MM.1S (cell line): Measurements from ENCODE around the gene ID2.

Source experiments
- DNase-seq: peaks from one replicate; pipeline ENCODE4 v3.0.0-alpha.2; 2015
- H2AFZ ChIP-seq: fragments of 300-600 bp; sonication (generic); 2 replicates; pipeline ENCODE4 v1.6.0; 2016; ENCODE audit warnings: antibody characterized with exemption, low read length
- H3F3A ChIP-seq: fragments of 300-600 bp; sonication (generic); 2 replicates; pipeline ENCODE4 v1.6.1; 2016; ENCODE audit warnings: mild to moderate bottlenecking, antibody characterized with exemption, low read length, moderate library complexity, mixed read lengths; ENCODE audit not compliant: insufficient read depth
- H3K27ac ChIP-seq: fragments of 300-600 bp; sonication (generic); 2 replicates; pipeline ENCODE4 v1.5.1; 2016; ENCODE audit warnings: mild to moderate bottlenecking, low read length
- H3K27me3 ChIP-seq: fragments of 300-600 bp; sonication (generic); replicated peaks from 2 replicates; pipeline ENCODE4 v1.6.0; 2016; ENCODE audit warnings: low read length; ENCODE audit not compliant: insufficient read depth
- H3K36me3 ChIP-seq: fragments of 300-600 bp; sonication (generic); replicated peaks from 2 replicates; pipeline ENCODE4 v1.6.1; 2016; ENCODE audit warnings: mild to moderate bottlenecking, low read length, mixed read lengths; ENCODE audit not compliant: insufficient read depth
- H3K4me1 ChIP-seq: fragments of 300-600 bp; sonication (generic); 2 replicates; pipeline ENCODE4 v1.6.1; 2016; ENCODE audit warnings: low read length, mixed read lengths
- H3K4me2 ChIP-seq: fragments of 300-600 bp; sonication (generic); 2 replicates; pipeline ENCODE4 v1.6.0; 2016; ENCODE audit warnings: low read depth, low read length
- H3K4me3 ChIP-seq: fragments of 300-600 bp; sonication (generic); 2 replicates; pipeline ENCODE4 v1.5.1; 2016; ENCODE audit warnings: low read length, mixed read lengths
- H3K79me2 ChIP-seq: fragments of 300-600 bp; sonication (generic); 2 replicates; pipeline ENCODE4 v1.6.1; 2016; ENCODE audit warnings: mixed run types, low read length, mixed read lengths
- H3K9ac ChIP-seq: fragments of 300-600 bp; sonication (generic); 2 replicates; pipeline ENCODE4 v1.6.1; 2016; ENCODE audit warnings: low read length, mixed read lengths
- H3K9me2 ChIP-seq: fragments of 300-600 bp; sonication (generic); replicated peaks from 2 replicates; pipeline ENCODE4 v1.6.1; 2016; ENCODE audit warnings: mild to moderate bottlenecking, low read length, mixed read lengths; ENCODE audit not compliant: insufficient read depth
- H3K9me3 ChIP-seq: fragments of 300-600 bp; sonication (generic); replicated peaks from 2 replicates; pipeline ENCODE4 v1.6.1; 2016; ENCODE audit warnings: mild to moderate bottlenecking, low read length, mixed read lengths; ENCODE audit not compliant: insufficient read depth
- H4K20me1 ChIP-seq: fragments of 300-600 bp; sonication (generic); 2 replicates; pipeline ENCODE4 v1.6.1; 2016; ENCODE audit warnings: mild to moderate bottlenecking, low read length, moderate library complexity, mixed read lengths; ENCODE audit not compliant: insufficient read depth
- CTCF ChIP-seq: fragments of 300-600 bp; sonication (generic); IDR thresholded peaks from 2 replicates; pipeline ENCODE4 v1.5.1; 2016; ENCODE audit warnings: antibody characterized with exemption, low read length, mixed read lengths
- EZH2 ChIP-seq: fragments of 300-600 bp; sonication (generic); optimal IDR thresholded peaks from 2 replicates; pipeline ENCODE3; 2017; ENCODE audit warnings: low read depth, mild to moderate bottlenecking, antibody characterized with exemption, low read length, mixed read lengths
- EZH2phosphoT487 ChIP-seq: fragments of 300-600 bp; sonication (generic); IDR thresholded peaks from 2 replicates; pipeline ENCODE4 v1.6.1; 2018; ENCODE audit warnings: antibody characterized with exemption, low read length

Gene ID2

GRCh38 chr2:8640498-8640897, 41.4 kb upstream of the ID2 start:
- H3K79me2 ChIP-seq = no peaks in the 10 kb centered on the region
- H3F3A ChIP-seq = no peaks in the 10 kb centered on the region
- no peaks in the 10 kb centered on the region for H3K36me3 ChIP-seq
- no peak overlapping the region for H3K4me2 ChIP-seq
- no peaks in the 10 kb centered on the region for H3K9me3 ChIP-seq
- H4K20me1 ChIP-seq = no peaks in the 10 kb centered on the region
- H3K9ac ChIP-seq = no peak overlapping the region
- TF ChIP-seq EZH2 = no peak
- H3K27ac ChIP-seq = no peak overlapping the region
- H3K4me1 ChIP-seq = no peaks in the 10 kb centered on the region
- no peaks in the 10 kb centered on the region for H3K9me2 ChIP-seq
- no peaks in the 10 kb centered on the region for H3K27me3 ChIP-seq
- H3K4me3 ChIP-seq = no peak overlapping the region
- no peak for DNase-seq
- H2AFZ ChIP-seq = no peak overlapping the region

- no peak overlapping the region for H2AFZ ChIP-seq
These were observed 40.4 kb upstream of the ID2 start for GRCh38 chr2:8641301-8641965.

GRCh38 chr2:8642366-8643068, 39.3 kb upstream of the ID2 start:
- no peak overlapping the region for H3K4me3 ChIP-seq
- no peak overlapping the region for H3K27ac ChIP-seq
- H3K79me2 ChIP-seq = no peaks in the 10 kb centered on the region

More at GRCh38 chr2:8641301-8641965, 40.4 kb upstream of the ID2 start:
- no peaks in the 10 kb centered on the region for H3K9me2 ChIP-seq
- H3K79me2 ChIP-seq = no peaks in the 10 kb centered on the region
- no peak overlapping the region for H3K27ac ChIP-seq
- DNase-seq = no peak
- H3K36me3 ChIP-seq = no peaks in the 10 kb centered on the region
- H3K9ac ChIP-seq = no peak overlapping the region
- no peaks in the 10 kb centered on the region for H3K4me1 ChIP-seq
- H3K4me2 ChIP-seq = no peak overlapping the region
- TF ChIP-seq CTCF = no peak
- no peak for TF ChIP-seq EZH2phosphoT487
- TF ChIP-seq EZH2 = no peak
- H3K27me3 ChIP-seq = no peaks in the 10 kb centered on the region
- H3K4me3 ChIP-seq = no peak overlapping the region
- no peaks in the 10 kb centered on the region for H4K20me1 ChIP-seq
- no peaks in the 10 kb centered on the region for H3F3A ChIP-seq
- H3K9me3 ChIP-seq = no peaks in the 10 kb centered on the region

DNA sequence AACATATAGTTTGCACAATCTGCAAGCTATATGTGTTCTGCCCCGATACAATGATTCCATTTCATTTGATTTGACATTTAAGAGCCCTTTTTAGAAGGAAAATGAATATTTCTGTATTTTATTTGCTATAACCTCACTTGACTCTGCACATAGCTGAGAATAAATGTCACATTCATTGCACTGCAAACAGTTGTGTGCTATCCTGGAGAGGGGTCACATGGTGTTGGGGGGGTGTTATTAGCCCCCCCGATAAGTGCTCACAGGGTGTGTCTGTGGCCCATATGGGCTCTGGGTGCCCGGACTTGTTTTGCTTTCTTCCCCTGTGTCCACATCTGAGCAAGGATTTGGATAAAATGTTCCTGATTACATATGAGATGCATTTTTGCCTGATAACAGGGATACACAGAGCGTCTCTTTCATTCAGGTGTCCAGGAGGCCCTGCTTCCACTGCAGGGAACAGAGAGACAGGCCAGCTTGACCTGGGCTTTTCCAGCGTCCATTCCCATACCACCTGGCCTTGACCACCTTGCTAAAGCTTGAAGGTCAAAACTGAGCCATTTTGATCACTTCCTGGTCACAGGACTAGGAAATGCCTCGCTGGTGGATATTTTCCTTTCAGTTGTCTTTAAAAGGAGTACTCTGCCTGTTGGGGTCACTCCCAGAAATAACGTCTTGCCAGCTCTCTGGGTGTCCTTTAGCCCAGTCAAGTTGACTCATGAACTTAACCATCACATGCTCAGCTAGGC, 38.4 kb upstream of the ID2 start:
- H3K9me3 ChIP-seq = no peaks in the 10 kb centered on the region
- no peak overlapping the region for H3K27ac ChIP-seq
- no peaks in the 10 kb centered on the region for H4K20me1 ChIP-seq
- H3K4me2 ChIP-seq = no peak overlapping the region
- H3K4me3 ChIP-seq = no peak overlapping the region
- DNase-seq = no peak
- no peaks in the 10 kb centered on the region for H3K4me1 ChIP-seq
- H3K79me2 ChIP-seq = no peaks in the 10 kb centered on the region
- no peaks in the 10 kb centered on the region for H3K27me3 ChIP-seq
- H3K36me3 ChIP-seq = no peaks in the 10 kb centered on the region
- H3K9ac ChIP-seq = no peak overlapping the region
- no peaks in the 10 kb centered on the region for H3F3A ChIP-seq
- H3K9me2 ChIP-seq = no peaks in the 10 kb centered on the region
- H2AFZ ChIP-seq = no peak overlapping the region
- no peak for TF ChIP-seq EZH2phosphoT487
- TF ChIP-seq EZH2 = no peak

More at GRCh38 chr2:8642366-8643068, 39.3 kb upstream of the ID2 start:
- no peak for DNase-seq
- TF ChIP-seq EZH2 = no peak
- TF ChIP-seq EZH2phosphoT487 = no peak
- H3K27me3 ChIP-seq = no peaks in the 10 kb centered on the region
- no peak overlapping the region for H3K9ac ChIP-seq
- H3K9me2 ChIP-seq = no peaks in the 10 kb centered on the region
- no peak overlapping the region for H3K4me2 ChIP-seq
- H3F3A ChIP-seq = no peaks in the 10 kb centered on the region
- H3K36me3 ChIP-seq = no peaks in the 10 kb centered on the region
- no peaks in the 10 kb centered on the region for H3K9me3 ChIP-seq
- H4K20me1 ChIP-seq = no peaks in the 10 kb centered on the region
- H2AFZ ChIP-seq = no peak overlapping the region
- H3K4me1 ChIP-seq = no peaks in the 10 kb centered on the region
